Testis (tissue), 3 donors: ENCODE results near the gene CSMD2. TPM values are rescaled to one million over a fixed set of nuclear protein-coding genes. Genes with fewer than 3 reads are reported as not detected.

Source experiments
- DNase-seq: peaks from one replicate; pipeline ENCODE4 v3.0.0-alpha.2; 2019
- H3K27ac ChIP-seq, 2 donors: fragments of 200-600 bp; sonication (generic); one replicate each; pipeline ENCODE4 v1.5.1; 2019
- H3K27me3 ChIP-seq: fragments of 200-600 bp; sonication (generic); one replicate; pipeline ENCODE4 v1.5.1; 2019
- H3K36me3 ChIP-seq: fragments of 200-600 bp; sonication (generic); one replicate; pipeline ENCODE4 v1.5.1; 2017; ENCODE audit warnings: low read depth; ENCODE audit errors: missing control alignments
- H3K4me1 ChIP-seq: fragments of 200-600 bp; sonication (generic); one replicate; pipeline ENCODE4 v1.5.1; 2019
- H3K4me3 ChIP-seq, 2 donors: fragments of 200-600 bp; sonication (generic); one replicate each; pipeline ENCODE4 v1.5.1; 2017 to 2019
- H3K9me3 ChIP-seq: fragments of 200-600 bp; sonication (generic); one replicate; pipeline ENCODE4 v1.5.1; 2017
- CTCF ChIP-seq, 3 experiments: fragments of 450-650 bp in 2 of 3; fragments of 200-600 bp in 1 of 3; sonication (generic) in 1 of 3; IDR thresholded peaks; one replicate each; pipeline ENCODE4 v1.5.1; 2016 to 2019; ENCODE audit warnings: antibody characterized with exemption in 3 of 3, mild to moderate bottlenecking in 2 of 3, moderate library complexity in 1 of 3
- POLR2A ChIP-seq: fragments of 450-650 bp; IDR thresholded peaks from one replicate; pipeline ENCODE4 v1.6.1; 2017; ENCODE audit warnings: antibody characterized with exemption, mild to moderate bottlenecking, moderate library complexity
- WGBS, 2 donors: methylation state at CpG; one replicate each; pipeline ENCODE4 v1.1.5; 2018; 5-methylcytosine and 5-hydroxymethylcytosine counted together
- intact Hi-C: fragments of 100-400 bp; cut with DNase I; formaldehyde crosslinking; loops from one replicate; pipeline ENCODE4 v1.15.1; 2023; ENCODE audit warnings: low total_unique reads
- polyA plus RNA-seq: library from polyadenylated mRNA; stranded (reverse); fragments of 350-450 nt; fragmentation: Illumina TruSeq; extraction: RNeasy Lipid Tissue Mini Kit (QIAGEN cat#74804); gene quantifications from one replicate; pipeline ENCODE4 v1.2.3, GENCODE V29; 2014; ENCODE audit warnings: low read depth, low replicate concordance; ENCODE audit not compliant: insufficient read depth
- total RNA-seq, 2 donors: library from RNA; depleted of rRNA; stranded (reverse); fragments of >200 nt; gene quantifications; one replicate each; pipeline ENCODE4 v1.2.3, GENCODE V29; 2016

The CSMD2 gene
- total and polyA plus RNA-seq, 3 donors from 2014 or later: 1.2 to 3.8 (median 2.7) TPM

- DNase-seq: no peak
- no peaks in the 10 kb centered on the region for H3K4me1 ChIP-seq
- H3K27me3 ChIP-seq: no peaks in the 10 kb centered on the region
- intact Hi-C loops: no loop called here
- 90 to 93% methylated on average over 8 of the region's 8 CpGs for WGBS, 2 donors
- H3K36me3 ChIP-seq: no peaks in the 10 kb centered on the region
- no peak overlapping the region for H3K4me3 ChIP-seq
- no peak for TF ChIP-seq POLR2A
- no peak for TF ChIP-seq CTCF (IDR thresholded peaks at IDR 0.05)
- no peaks in the 10 kb centered on the region for H3K9me3 ChIP-seq
- no peak overlapping the region for H3K27ac ChIP-seq
These were observed 663.3 kb downstream of the CSMD2 start for GRCh38 chr1:33501774-33502173.

- no peaks in the 10 kb centered on the region for H3K9me3 ChIP-seq
- H3K36me3 ChIP-seq: no peaks in the 10 kb centered on the region
- no peak for TF ChIP-seq CTCF (IDR thresholded peaks at IDR 0.05)
- TF ChIP-seq POLR2A: no peak
- no peaks in the 10 kb centered on the region for H3K27me3 ChIP-seq
- H3K4me3 ChIP-seq: no peak overlapping the region
- no peaks in the 10 kb centered on the region for H3K4me1 ChIP-seq
- WGBS, 2 donors: 76 to 91% methylated on average over 2 of the region's 2 CpGs
- DNase-seq: no peak
- intact Hi-C loops: no loop called here
- no peak overlapping the region for H3K27ac ChIP-seq
These were observed 663.7 kb downstream of the CSMD2 start for GRCh38 chr1:33501309-33501708.

GRCh38 chr1:33500547-33500946 is 664.5 kb downstream of the CSMD2 start:
- Histone ChIP-seq H3K27me3 (no peaks in the 10 kb centered on the region), H3K27ac (no peak overlapping the region), H3K9me3 (no peaks in the 10 kb centered on the region), H3K4me1 (no peaks in the 10 kb centered on the region), H3K4me3 (no peak overlapping the region), H3K36me3 (no peaks in the 10 kb centered on the region)
- DNase-seq: no peak
- no peak for TF ChIP-seq CTCF (IDR thresholded peaks at IDR 0.05)
- TF ChIP-seq POLR2A: no peak
- intact Hi-C loops: no loop called here
- WGBS, 2 donors: 77 to 82% methylated on average over 4 of the region's 4 CpGs

- no peaks in the 10 kb centered on the region for H3K27me3 ChIP-seq
- no peaks in the 10 kb centered on the region for H3K9me3 ChIP-seq
- intact Hi-C loops: no loop called here
- TF ChIP-seq CTCF (IDR thresholded peaks at IDR 0.05) (no peak), POLR2A (no peak)
- 82 to 100% methylated on average over 1 of the region's 1 CpG for WGBS, 2 donors
- H3K4me1 ChIP-seq: no peaks in the 10 kb centered on the region
- DNase-seq: no peak
- H3K27ac ChIP-seq: no peak overlapping the region
- no peak overlapping the region for H3K4me3 ChIP-seq
- no peaks in the 10 kb centered on the region for H3K36me3 ChIP-seq
These were observed 667.6 kb downstream of the CSMD2 start for GRCh38 chr1:33497410-33497809.

- no peaks in the 10 kb centered on the region for H3K36me3 ChIP-seq
- no peaks in the 10 kb centered on the region for H3K4me1 ChIP-seq
- H3K27ac ChIP-seq: no peak overlapping the region
- no peak for TF ChIP-seq POLR2A
- TF ChIP-seq CTCF (IDR thresholded peaks at IDR 0.05): no peak
- no peak for DNase-seq
- no peaks in the 10 kb centered on the region for H3K27me3 ChIP-seq
- no peaks in the 10 kb centered on the region for H3K9me3 ChIP-seq
- no peak overlapping the region for H3K4me3 ChIP-seq
- intact Hi-C loops: no loop called here
- 97% methylated on average over 9 of the region's 9 CpGs for WGBS, 2 donors
These were observed 670.1 kb downstream of the CSMD2 start for GRCh38 chr1:33494929-33495328.
